Retinal pigment epithelial cell (primary cell): ENCODE measurements around the gene CSTF1.

Experiments used
- DNase-seq: peaks from one replicate; pipeline ENCODE4 v3.0.0-alpha.2; 2010; ENCODE audit warnings: low read depth
- H3K4me3 ChIP-seq: 2 replicates; pipeline ENCODE4 v1.5.1; 2011; ENCODE audit warnings: mild to moderate bottlenecking, low read length, control low read depth, moderate library complexity
- CTCF ChIP-seq: conservative IDR thresholded peaks from 2 replicates; pipeline ENCODE4 v1.5.1; 2011; ENCODE audit warnings: low read depth, low read length, control low read depth, inconsistent platforms

The CSTF1 gene

GRCh38 chr20:56412473-56412790 lies 20.0 kb downstream of the CSTF1 start:
- H3K4me3 ChIP-seq: no peak overlapping the region
- DNase-seq: no peak

DNA sequence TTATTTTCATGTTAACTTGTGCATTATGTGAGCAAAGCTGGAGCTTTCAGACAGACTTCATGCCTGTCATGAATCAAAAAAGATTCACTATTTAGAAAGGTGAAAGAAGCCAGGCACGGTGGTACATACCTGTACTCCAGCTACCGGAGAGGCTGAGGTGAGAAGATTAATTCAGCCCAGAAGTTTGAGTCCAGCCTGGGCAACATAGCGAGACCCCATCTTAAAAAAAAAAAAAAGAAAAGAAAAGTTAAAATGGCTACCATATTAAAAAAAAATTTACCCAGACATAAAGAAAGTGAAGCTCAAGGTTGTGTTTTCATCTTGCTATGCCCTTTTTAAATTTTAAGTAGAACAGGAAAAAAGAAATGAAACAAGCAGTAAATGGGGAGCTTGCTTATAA lies 20.5 kb downstream of the CSTF1 start:
- no peak for TF ChIP-seq CTCF
- DNase-seq: no peak
- H3K4me3 ChIP-seq: no peak overlapping the region

More at GRCh38 chr20:56412473-56412790, 20.0 kb downstream of the CSTF1 start:
- TF ChIP-seq CTCF: no peak

DNA sequence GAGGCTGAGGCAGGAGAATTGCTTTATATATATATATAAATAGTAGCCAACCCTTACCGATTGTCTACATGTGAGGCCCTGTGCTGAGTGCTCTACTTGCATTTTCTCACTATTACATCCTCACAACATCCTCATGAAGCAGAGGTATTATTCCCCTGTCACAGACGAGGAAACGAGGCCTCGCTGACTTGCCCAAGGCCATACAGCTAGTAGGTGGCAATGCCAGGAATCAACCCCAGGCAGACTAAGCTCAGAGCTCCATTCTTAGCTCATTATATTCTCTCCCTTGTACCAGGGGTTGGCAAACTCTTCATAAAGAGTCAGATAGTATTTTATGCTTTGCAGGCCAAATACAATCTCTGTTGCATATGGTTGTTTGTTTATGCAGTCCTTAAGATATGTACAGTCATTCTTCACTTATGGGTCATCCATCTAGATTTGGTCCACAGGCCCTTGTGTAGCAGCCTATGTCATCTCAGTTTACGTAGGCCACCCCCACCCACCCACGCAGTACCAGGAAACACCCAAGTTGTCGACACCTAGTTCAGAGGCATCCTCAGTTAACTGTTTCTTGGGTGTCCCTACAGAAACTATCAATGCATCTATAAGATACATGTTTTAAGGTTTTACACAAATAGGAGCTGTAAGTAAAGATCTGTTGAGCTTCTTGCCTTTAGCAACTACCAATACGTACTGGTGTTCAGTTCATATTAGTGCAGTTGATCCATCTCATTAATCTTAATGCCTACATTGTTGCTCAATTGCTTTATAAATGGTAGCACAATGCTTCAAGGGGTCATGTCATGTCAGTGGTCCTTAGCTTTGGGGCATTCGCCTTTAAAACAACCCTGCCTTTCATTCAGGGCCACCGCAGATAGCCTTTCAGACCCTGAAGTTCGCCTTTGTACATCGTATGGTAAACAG lies 22.7 kb downstream of the CSTF1 start:
- H3K4me3 ChIP-seq: no peak overlapping the region
- DNase-seq: no peak
- TF ChIP-seq CTCF: no peak

DNA sequence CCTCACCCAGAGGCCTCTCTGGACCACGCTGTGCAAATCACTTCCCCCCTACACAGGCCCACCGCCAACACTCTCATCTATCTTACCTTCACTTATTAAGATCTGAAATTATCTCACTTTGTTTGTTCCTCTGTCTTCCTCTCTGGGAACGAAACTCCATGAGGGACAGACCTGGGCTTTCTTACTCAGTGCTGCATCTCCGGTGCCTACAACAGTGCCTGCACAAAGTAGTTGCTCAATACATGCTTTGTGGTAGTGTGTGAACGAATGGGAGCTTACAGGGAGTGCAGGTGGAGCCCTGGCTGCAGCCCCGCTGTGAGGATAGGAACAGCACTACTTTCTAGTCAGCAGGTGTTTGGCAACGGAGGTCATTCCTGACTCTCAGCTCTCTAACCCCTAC lies 25.0 kb downstream of the CSTF1 start:
- no peak for DNase-seq
- TF ChIP-seq CTCF: no peak
- no peak overlapping the region for H3K4me3 ChIP-seq

- TF ChIP-seq CTCF: no peak
- DNase-seq: no peak
- no peak overlapping the region for H3K4me3 ChIP-seq
These were observed 25.5 kb downstream of the CSTF1 start for GRCh38 chr20:56417911-56418310.

DNA sequence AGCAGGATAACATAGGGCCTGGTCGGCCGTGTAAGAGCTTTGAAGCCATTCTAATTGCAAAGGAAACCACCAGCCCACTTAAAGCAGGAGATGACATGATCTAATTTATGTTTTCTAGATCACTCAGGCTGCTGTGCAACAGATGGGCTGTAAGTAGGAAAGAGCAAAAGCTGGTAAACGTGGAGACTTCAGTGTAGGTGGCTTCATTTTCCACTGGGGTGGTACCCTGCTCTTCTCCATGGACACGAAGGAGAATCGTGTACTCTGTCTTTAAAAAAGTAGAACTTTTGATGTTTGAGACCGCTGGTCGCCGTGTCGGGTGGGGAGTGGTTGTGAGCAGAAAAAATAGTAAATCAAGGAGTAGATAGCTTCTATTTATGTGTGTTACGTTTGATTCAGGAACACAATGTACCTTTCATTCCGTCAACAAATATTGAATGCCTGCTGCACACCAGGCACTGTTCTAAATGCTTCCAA lies 26.0 kb downstream of the CSTF1 start:
- no peak overlapping the region for H3K4me3 ChIP-seq
- DNase-seq: no peak
- no peak for TF ChIP-seq CTCF

DNA sequence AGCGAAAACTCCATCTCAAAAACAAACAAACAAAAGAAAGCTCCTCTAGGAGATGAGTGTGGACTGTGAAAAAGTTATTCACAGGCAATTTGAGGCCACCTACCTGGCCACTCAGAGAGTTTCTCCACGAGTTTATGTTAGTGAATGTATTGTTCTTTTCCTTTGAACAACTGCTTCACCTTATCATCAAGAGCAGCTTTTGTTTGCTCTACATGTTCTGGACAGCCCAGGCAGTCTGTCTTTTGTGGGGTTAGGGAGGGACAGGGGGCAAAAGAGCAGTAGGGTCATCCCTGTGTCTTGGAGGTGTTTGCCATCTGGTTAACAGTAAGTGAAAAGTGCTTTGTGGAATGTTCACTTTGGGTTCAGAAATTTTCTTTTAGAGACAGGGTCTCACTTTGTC lies 27.6 kb downstream of the CSTF1 start:
- TF ChIP-seq CTCF: no peak
- no peak overlapping the region for H3K4me3 ChIP-seq
- DNase-seq: no peak
